Keratinocyte (primary cell): ENCODE data around the gene DCTN3. TPM values are rescaled to one million over a fixed set of nuclear protein-coding genes. Genes with fewer than 3 reads are reported as not detected.

ENCODE experiments used
- DNase-seq: peaks from one replicate; pipeline ENCODE4 v3.0.0-alpha.2; 2011; ENCODE audit warnings: low read depth, missing footprints, low spot score
- FAIRE-seq: peaks from 2 replicates; lab custom pipeline; 2011; peaks lifted over from hg19 to GRCh38; lab: Jason Lieb, UNC
- H2AFZ ChIP-seq: 2 replicates; pipeline ENCODE4 v1.6.0; 2012; ENCODE audit warnings: low read length, control low read depth, inconsistent platforms; ENCODE audit not compliant: control insufficient read depth
- H3K27ac ChIP-seq: 2 replicates; pipeline ENCODE4 v1.5.1; 2011; ENCODE audit warnings: low read length; ENCODE audit not compliant: control insufficient read depth, insufficient read depth
- H3K27me3 ChIP-seq: 3 replicates; pipeline ENCODE4 v1.6.0; 2011; ENCODE audit warnings: low read length; ENCODE audit not compliant: control insufficient read depth, insufficient read depth; ENCODE audit errors: extremely low read depth
- H3K36me3 ChIP-seq, 2 experiments: 2 replicates in 1 of 2; 3 replicates in 1 of 2; pipeline ENCODE4 v1.5.1; 2011; ENCODE audit warnings: low read length in 2 of 2, mild to moderate bottlenecking in 1 of 2; ENCODE audit not compliant: control insufficient read depth in 2 of 2, insufficient read depth in 2 of 2; ENCODE audit errors: extremely low read depth in 1 of 2
- H3K4me1 ChIP-seq: 3 replicates; pipeline ENCODE4 v1.5.1; 2011; ENCODE audit warnings: low read length; ENCODE audit not compliant: control insufficient read depth, insufficient read depth; ENCODE audit errors: extremely low read depth
- H3K4me2 ChIP-seq: 3 replicates; pipeline ENCODE4 v1.6.0; 2011; ENCODE audit warnings: low read depth, low read length; ENCODE audit not compliant: control insufficient read depth, insufficient read depth; ENCODE audit errors: extremely low read depth
- H3K4me3 ChIP-seq, 3 experiments: fragments of 200-600 bp in 1 of 3; sonication (generic) in 1 of 3; 2 replicates in 2 of 3; 3 replicates in 1 of 3; pipeline ENCODE4 v1.5.1; 2011 to 2016; ENCODE audit warnings: low read length in 3 of 3, mild to moderate bottlenecking in 3 of 3, control low read depth in 2 of 3, inconsistent platforms in 1 of 3, low read depth in 1 of 3, mixed read lengths in 1 of 3, mixed run types in 1 of 3, moderate library complexity in 1 of 3; ENCODE audit not compliant: control insufficient read depth in 2 of 3, insufficient read depth in 2 of 3; ENCODE audit errors: extremely low read depth in 1 of 3
- H3K79me2 ChIP-seq: 2 replicates; pipeline ENCODE4 v1.6.0; 2012; ENCODE audit warnings: low read length; ENCODE audit not compliant: control insufficient read depth, insufficient read depth
- H3K9ac ChIP-seq: 3 replicates; pipeline ENCODE4 v1.6.0; 2011; ENCODE audit warnings: low read length; ENCODE audit not compliant: control insufficient read depth, insufficient read depth; ENCODE audit errors: extremely low read depth
- H3K9me1 ChIP-seq: 3 replicates; pipeline ENCODE4 v1.6.0; 2011; ENCODE audit warnings: low read length; ENCODE audit not compliant: control insufficient read depth, insufficient read depth; ENCODE audit errors: extremely low read depth
- H3K9me3 ChIP-seq: 2 replicates; pipeline ENCODE4 v1.5.1; 2012; ENCODE audit warnings: low read depth, low read length; ENCODE audit not compliant: control insufficient read depth
- H4K20me1 ChIP-seq: 3 replicates; pipeline ENCODE4 v1.6.0; 2011; ENCODE audit warnings: low read length; ENCODE audit not compliant: control insufficient read depth, insufficient read depth; ENCODE audit errors: extremely low read depth
- EZH2 ChIP-seq: IDR thresholded peaks from one replicate; pipeline ENCODE4 v1.6.1; 2012; ENCODE audit warnings: inconsistent platforms, mild to moderate bottlenecking, low read length, moderate library complexity
- dilution Hi-C: fragments of 300-500 bp; cut with MboI; formaldehyde crosslinking; loops from one replicate; pipeline ENCODE4 v1.7.0; 2020; ENCODE audit warnings: low sequenced_read_pairs; ENCODE audit not compliant: extremely low pct_ligation_motif_present
- polyA plus RNA-seq, 5 experiments: library from polyadenylated mRNA; depleted of rRNA in 3 of 5; stranded (reverse) in 3 of 5; stranded (forward) in 1 of 5; unstranded in 1 of 5; fragments of >200 nt; gene quantifications; 1 replicate in 1 of 5; 2 replicates in 3 of 5; 3 replicates in 1 of 5; pipeline versions ENCODE4 v1.2.1 to v1.2.3, GENCODE V29; 2011 to 2012; ENCODE audit warnings: missing spikeins in 2 of 5, low read depth in 1 of 5, low replicate concordance in 1 of 5
- TF ChIP-seq, protein P1 (sequence below), 3 experiments: IDR thresholded peaks in 1 of 3; conservative IDR thresholded peaks in 1 of 3; optimal IDR thresholded peaks in 1 of 3; 2 replicates in 2 of 3; 3 replicates in 1 of 3; pipeline versions ENCODE3 to v1.5.1; 2011; ENCODE audit warnings: low read length in 3 of 3, mild to moderate bottlenecking in 3 of 3, moderate library complexity in 2 of 3, control low read depth in 1 of 3, inconsistent platforms in 1 of 3; ENCODE audit not compliant: insufficient read depth in 2 of 3; ENCODE audit errors: extremely low read depth in 1 of 3

DCTN3 gene
- polyA plus RNA-seq, 1 donor (not counting 4 experiments of a cell fraction or from before 2014, with no cell fraction given) = 106 TPM

DNA sequence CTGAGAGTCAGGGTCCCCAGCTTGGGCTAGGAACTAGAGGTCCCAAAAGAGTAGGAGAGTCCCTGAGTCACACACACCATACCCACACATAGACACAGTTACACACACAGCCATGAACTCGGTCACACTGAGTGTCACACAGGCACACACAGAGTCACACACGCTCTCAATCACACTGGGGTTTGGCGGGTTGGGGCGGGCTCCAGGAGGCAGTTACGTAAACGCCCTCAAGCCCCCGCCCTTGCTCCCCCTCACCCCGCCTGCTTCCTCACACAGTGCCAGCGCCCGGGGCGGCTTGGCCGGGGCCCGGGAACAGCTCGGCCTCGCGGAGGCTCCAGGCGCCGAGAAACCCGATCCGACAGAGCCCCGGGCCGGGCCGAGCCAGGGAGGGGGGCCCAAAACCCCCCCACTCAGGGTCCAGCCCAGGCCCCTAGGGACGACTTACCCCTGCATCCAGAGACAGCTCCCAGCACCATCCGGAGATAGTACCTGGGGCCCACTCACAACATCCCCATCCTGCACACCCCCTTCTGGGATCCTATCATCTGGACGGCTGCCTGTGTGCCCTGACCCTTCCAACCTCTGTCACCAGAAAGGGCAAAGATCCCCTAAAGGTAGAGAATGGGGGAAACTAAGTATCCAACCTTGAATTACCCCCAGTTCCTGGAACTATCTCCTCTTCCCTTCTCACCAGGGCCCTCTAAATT is 27.2 kb downstream of the DCTN3 start:
- no peak overlapping the region for H3K27ac ChIP-seq
- dilution Hi-C loops = no loop called here
- H4K20me1 ChIP-seq = no peaks in the 10 kb centered on the region
- peak overlapping the region in 1 of 3 experiments; percentile 24 for H3K4me3 ChIP-seq
- H3K4me1 ChIP-seq = peaks cover 8% of the 10 kb centered on the region
- H3K79me2 ChIP-seq = no peaks in the 10 kb centered on the region
- H3K9ac ChIP-seq = no peak overlapping the region
- H3K9me1 ChIP-seq = no peaks in the 10 kb centered on the region
- H2AFZ ChIP-seq = no peak overlapping the region
- peak overlapping the region; percentile 55 for H3K4me2 ChIP-seq
- no peak for DNase-seq
- H3K9me3 ChIP-seq = no peaks in the 10 kb centered on the region
- no peaks in the 10 kb centered on the region for H3K36me3 ChIP-seq
- peaks cover 47% of the 10 kb centered on the region for H3K27me3 ChIP-seq
- TF ChIP-seq EZH2 = no peak
- TF ChIP-seq, protein P1, sequence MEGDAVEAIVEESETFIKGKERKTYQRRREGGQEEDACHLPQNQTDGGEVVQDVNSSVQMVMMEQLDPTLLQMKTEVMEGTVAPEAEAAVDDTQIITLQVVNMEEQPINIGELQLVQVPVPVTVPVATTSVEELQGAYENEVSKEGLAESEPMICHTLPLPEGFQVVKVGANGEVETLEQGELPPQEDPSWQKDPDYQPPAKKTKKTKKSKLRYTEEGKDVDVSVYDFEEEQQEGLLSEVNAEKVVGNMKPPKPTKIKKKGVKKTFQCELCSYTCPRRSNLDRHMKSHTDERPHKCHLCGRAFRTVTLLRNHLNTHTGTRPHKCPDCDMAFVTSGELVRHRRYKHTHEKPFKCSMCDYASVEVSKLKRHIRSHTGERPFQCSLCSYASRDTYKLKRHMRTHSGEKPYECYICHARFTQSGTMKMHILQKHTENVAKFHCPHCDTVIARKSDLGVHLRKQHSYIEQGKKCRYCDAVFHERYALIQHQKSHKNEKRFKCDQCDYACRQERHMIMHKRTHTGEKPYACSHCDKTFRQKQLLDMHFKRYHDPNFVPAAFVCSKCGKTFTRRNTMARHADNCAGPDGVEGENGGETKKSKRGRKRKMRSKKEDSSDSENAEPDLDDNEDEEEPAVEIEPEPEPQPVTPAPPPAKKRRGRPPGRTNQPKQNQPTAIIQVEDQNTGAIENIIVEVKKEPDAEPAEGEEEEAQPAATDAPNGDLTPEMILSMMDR (optimal IDR thresholded peaks at IDR 0.05 in 1 of 3, IDR thresholded peaks at IDR 0.05 in 1 of 3, conservative IDR thresholded peaks at IDR 0.05 in 1 of 3; ENCODE audit: extremely low read depth in 1 of 3, insufficient read depth in 2 of 3, low read length in 3 of 3) = no peak
- peak; percentile 71 for FAIRE-seq

DNA sequence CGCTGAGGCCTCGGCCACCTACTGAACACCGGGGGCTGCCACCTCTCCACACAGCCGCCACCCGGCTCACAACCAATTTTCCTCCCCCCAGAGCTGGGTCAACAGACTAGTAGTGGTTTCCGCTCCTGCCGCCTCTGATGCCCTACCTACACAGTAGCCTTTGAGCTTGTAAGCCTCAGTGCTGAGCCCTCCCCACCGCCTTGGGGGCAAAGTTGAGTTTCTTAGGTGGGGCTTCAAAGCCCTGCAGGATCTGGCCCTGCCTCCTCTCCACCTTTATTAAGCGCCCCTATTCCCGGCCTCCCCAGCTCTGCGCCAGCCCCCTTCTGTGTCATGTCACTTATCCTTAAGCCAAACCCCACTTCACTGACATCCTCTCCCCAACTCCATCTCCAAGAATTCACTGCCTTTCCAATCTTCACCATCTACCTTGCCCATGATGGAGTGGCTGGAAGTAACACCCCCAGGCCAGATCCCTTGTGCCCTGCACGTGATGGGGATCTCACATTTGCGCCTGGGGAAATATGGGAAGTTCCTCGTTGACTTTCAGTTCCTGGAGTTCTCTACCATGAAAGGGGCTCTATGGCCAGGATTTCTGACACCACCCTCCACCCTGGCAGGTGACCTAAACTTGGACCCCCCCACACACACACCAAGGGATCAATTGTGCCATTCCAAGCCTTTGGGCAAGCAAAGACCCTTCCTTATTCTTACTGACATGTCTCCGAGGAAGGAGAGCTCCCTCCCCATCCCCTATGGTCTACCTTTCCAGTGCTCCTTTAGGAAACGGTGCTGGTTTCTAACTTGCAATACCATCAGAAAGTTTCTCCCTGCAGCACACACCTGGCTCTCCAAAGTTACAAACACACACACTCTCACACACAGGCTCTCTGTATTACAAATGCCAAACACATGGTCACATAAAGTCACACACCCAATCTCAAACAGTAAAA is 28.1 kb downstream of the DCTN3 start:
- H3K36me3 ChIP-seq = no peaks in the 10 kb centered on the region
- H3K27me3 ChIP-seq = peaks cover 56% of the 10 kb centered on the region
- no peaks in the 10 kb centered on the region for H4K20me1 ChIP-seq
- H3K9me3 ChIP-seq = no peaks in the 10 kb centered on the region
- FAIRE-seq (peak; percentile 34), DNase-seq (no peak)
- peaks cover 8% of the 10 kb centered on the region for H3K4me1 ChIP-seq
- H3K9ac ChIP-seq = no peak overlapping the region
- H2AFZ ChIP-seq = no peak overlapping the region
- H3K4me3 ChIP-seq = peak overlapping the region in 1 of 3 experiments; percentile 24
- peak overlapping the region; percentile 58 for H3K4me2 ChIP-seq
- no peaks in the 10 kb centered on the region for H3K79me2 ChIP-seq
- no peaks in the 10 kb centered on the region for H3K9me1 ChIP-seq
- no peak overlapping the region for H3K27ac ChIP-seq
- TF ChIP-seq EZH2 = peak; percentile 42
- TF ChIP-seq, protein P1 (optimal IDR thresholded peaks at IDR 0.05 in 1 of 3, IDR thresholded peaks at IDR 0.05 in 1 of 3, conservative IDR thresholded peaks at IDR 0.05 in 1 of 3; ENCODE audit: extremely low read depth in 1 of 3, insufficient read depth in 2 of 3, low read length in 3 of 3) = no peak
- dilution Hi-C loops = no loop called here
